Muscle of leg (tissue), 11 donors: Measurements from ENCODE around the gene BAZ1B. TPM values are rescaled to one million over a fixed set of nuclear protein-coding genes. Genes with fewer than 3 reads are reported as not detected.
"Not testable (repeated sequence)": the region's sequence is repeated elsewhere in the genome, so short reads cannot be mapped to it uniquely, and the experiment has no call there.

Experiments
- DNase-seq: peaks from one replicate; pipeline ENCODE4 v3.0.0; 2013
- H3K27ac ChIP-seq: one replicate; pipeline ENCODE4 v1.5.1; 2013; ENCODE audit warnings: mild to moderate bottlenecking, low read length, control low read depth
- H3K27me3 ChIP-seq: one replicate; pipeline ENCODE4 v1.6.1; 2013; ENCODE audit warnings: low read length; ENCODE audit not compliant: control insufficient read depth, insufficient read depth
- H3K36me3 ChIP-seq: one replicate; pipeline ENCODE4 v1.6.1; 2013; ENCODE audit warnings: low read length; ENCODE audit not compliant: control insufficient read depth, insufficient read depth
- H3K4me1 ChIP-seq: one replicate; pipeline ENCODE4 v1.6.1; 2013; ENCODE audit warnings: low read length; ENCODE audit not compliant: control insufficient read depth, insufficient read depth
- H3K4me3 ChIP-seq: one replicate; pipeline ENCODE4 v1.5.1; 2013; ENCODE audit warnings: low read length, control low read depth
- H3K9me3 ChIP-seq: replicated peaks from 2 replicates; pipeline ENCODE4 v1.6.1; 2013; ENCODE audit warnings: low read depth, low read length; ENCODE audit not compliant: control insufficient read depth
- WGBS: methylation state at CpG from one replicate; pipeline ENCODE4 v1.1.5; 2013; ENCODE audit warnings: missing lambda C conversion rate; ENCODE audit not compliant: insufficient coverage; 5-methylcytosine and 5-hydroxymethylcytosine counted together
- polyA plus RNA-seq, 8 donors: library from polyadenylated mRNA; unstranded; fragments of 120-200 nt; gene quantifications; one replicate each; pipeline versions ENCODE4 v1.2.1 to v1.2.3, GENCODE V29; 2013; ENCODE audit warnings: inconsistent platforms in 1 of 8, low replicate concordance in 1 of 8; ENCODE audit not compliant: insufficient read length in 8 of 8, insufficient read depth in 1 of 8
- total RNA-seq: library from RNA; stranded (reverse); fragments of 120-200 nt; gene quantifications from one replicate; pipeline ENCODE4 v1.2.4, GENCODE V29; 2013

The BAZ1B gene
- total and polyA plus RNA-seq, 9 donors: 40.5 to 67.6 (median 53.0) TPM

DNA sequence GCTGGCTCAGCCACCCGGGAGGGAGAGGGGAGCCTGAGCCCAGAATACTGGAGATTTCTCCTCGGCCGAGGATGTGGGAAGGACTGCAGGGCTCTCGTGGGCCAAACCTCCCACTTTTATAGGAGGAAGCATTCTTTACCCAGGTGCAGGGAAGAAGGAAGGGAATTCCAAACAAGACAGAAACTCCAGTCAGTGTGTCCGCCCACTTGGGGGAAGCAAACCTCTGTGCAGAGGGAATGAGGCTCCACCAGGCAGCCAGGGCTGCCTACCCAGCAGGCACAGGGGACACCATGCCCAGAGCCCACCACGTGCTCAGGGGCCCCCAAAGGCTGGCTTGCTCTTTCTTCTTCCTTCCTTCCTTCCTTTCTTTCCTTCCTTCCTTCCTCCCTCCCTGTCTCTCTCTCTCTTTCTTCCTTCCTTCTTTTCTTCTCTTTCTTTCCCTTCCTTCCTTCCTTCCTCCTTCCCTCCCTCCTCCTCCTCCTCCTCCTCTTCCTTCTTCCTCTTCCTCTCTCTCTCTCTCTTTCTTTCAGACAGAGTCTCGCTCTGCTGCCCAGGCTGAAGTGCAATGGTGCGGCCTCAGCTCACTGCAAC lies 103.9 kb downstream of the BAZ1B start:
- WGBS: 67% methylated on average over 3 of the region's 8 CpGs
- Histone ChIP-seq H3K9me3 (no peaks in the 10 kb centered on the region), H3K4me3 (no peak overlapping the region), H3K27me3 (no peaks in the 10 kb centered on the region), H3K36me3 (no peaks in the 10 kb centered on the region), H3K27ac (no peak overlapping the region), H3K4me1 (peaks cover 2% of the 10 kb centered on the region)
- DNase-seq: no peak

GRCh38 chr7:73410541-73411131 lies 111.5 kb downstream of the BAZ1B start:
- not testable (repeated sequence) for H3K4me3 ChIP-seq, H3K36me3 ChIP-seq, H3K27me3 ChIP-seq, H3K9me3 ChIP-seq, H3K4me1 ChIP-seq, H3K27ac ChIP-seq
- WGBS: 13% methylated on average over 11 of the region's 15 CpGs
- DNase-seq: peak; percentile 59

DNA sequence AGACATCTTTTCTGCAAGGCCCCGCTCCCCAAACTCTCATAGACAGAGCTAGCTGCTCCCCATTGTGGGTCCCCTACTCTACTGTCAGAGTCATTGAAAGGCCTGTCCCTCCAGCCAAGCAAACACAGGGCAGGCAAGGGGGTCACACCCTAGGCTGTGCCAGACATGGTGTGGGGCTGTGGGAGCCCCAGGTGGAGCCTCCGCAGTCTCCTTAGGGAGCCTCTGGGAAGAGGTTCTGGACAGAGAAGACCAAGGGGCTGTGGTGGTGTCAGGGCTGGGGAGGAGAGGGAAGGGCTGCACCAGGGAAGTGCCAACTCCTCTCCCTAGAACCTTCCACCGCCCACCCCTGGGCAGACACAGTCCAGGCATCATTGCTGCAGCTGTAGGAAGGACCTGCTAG lies 117.2 kb downstream of the BAZ1B start:
- not testable (repeated sequence) for H3K9me3 ChIP-seq, H3K4me3 ChIP-seq, H3K36me3 ChIP-seq, DNase-seq, H3K27me3 ChIP-seq, H3K27ac ChIP-seq, H3K4me1 ChIP-seq
- WGBS: no CpG with 5 or more reads among the region's 3 CpGs

GRCh38 chr7:73399185-73400050 lies 122.7 kb downstream of the BAZ1B start:
- peak; percentile 88 for DNase-seq
- Histone ChIP-seq H3K4me1 (peaks cover 18% of the 10 kb centered on the region), H3K4me3 (peak overlapping the region; percentile 35), H3K27ac (peak overlapping the region; percentile 86)
- not testable (repeated sequence) for H3K36me3 ChIP-seq, H3K9me3 ChIP-seq, H3K27me3 ChIP-seq
- WGBS: 26% methylated on average over 16 of the region's 19 CpGs

- Histone ChIP-seq H3K9me3 (no peaks in the 10 kb centered on the region), H3K4me1 (peaks cover 18% of the 10 kb centered on the region), H3K27ac (peak overlapping the region; percentile 91), H3K36me3 (no peaks in the 10 kb centered on the region), H3K27me3 (no peaks in the 10 kb centered on the region), H3K4me3 (peak overlapping the region; percentile 61)
- 17% methylated on average over 13 of the region's 14 CpGs for WGBS
- peak; percentile 86 for DNase-seq
These were observed 124.4 kb downstream of the BAZ1B start for GRCh38 chr7:73397521-73398281.

DNA sequence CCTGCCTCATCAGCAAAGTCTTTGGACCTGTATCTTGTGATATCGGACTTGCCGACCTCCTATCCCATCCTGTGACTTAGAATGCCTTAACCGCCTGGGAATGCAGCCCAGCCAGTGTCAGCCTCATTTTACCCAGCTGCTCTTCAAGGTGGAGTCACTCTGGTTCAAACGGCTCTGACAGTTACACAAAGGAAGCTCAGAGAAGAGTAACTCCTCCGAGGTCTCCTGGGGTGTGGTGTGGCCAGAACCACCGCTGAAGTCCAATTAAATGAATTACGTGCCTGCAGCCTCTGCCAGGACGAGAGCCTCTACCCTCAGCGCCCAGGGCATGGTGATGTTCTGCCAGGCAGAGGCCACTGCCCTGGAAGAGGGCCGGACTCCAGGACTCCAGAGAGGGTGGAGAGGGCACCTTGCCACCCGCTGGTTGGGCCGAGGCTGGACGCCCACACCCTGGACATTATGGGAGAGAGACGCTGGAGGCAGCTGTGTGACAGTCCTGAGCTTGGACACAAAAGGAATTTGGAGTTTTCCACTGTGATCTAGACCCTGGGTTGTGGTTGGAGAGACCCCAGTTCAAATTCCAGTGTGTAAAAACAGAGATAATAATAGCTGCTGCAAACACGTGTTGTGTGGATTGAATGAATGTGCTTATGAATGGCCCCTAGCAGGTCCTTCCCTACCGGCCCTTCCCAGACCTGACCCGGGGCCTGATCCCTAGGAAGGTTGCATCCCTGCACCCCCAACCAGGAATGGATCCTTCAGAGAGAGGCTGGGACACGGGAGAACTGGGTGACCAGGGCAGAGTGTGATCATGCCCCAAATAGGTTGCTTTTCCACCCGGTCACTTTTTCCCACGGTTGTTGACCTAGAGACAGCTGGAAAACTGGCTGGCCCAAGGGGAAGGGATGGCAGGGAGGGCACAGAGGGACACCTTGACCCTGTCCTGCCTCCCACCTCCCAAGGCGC lies 126.3 kb downstream of the BAZ1B start:
- no peak for DNase-seq
- WGBS: 63% methylated on average over 12 of the region's 21 CpGs
- Histone ChIP-seq H3K4me3 (no peak overlapping the region), H3K36me3 (no peaks in the 10 kb centered on the region), H3K9me3 (no peaks in the 10 kb centered on the region), H3K4me1 (peaks cover 18% of the 10 kb centered on the region), H3K27me3 (no peaks in the 10 kb centered on the region), H3K27ac (peak overlapping the region; percentile 11)

DNA sequence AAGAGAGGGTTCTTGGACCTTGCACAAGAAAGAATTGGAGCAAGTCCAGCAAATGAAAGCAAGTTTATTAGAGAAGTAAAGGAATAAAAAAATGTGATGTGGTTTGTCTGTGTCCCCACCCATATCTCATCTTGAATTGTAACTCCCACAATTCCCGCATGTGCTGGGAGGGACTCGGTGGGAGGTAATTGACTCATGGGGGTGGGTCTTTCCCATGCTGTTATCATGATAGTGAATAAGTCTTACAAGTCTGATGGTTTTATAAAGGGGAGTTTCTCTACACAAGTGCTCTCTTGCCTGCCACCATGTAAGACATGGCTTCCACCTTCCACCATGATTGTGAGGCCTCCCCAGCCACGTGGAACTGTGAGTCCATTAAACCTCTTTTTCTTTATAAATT lies 127.7 kb downstream of the BAZ1B start:
- DNase-seq: no peak
- no CpG with 5 or more reads among the region's 3 CpGs for WGBS

GRCh38 chr7:73391396-73391795 lies 130.7 kb downstream of the BAZ1B start:
- Histone ChIP-seq H3K9me3 (peaks cover 15% of the 10 kb centered on the region), H3K4me3 (no peak overlapping the region), H3K27ac (no peak overlapping the region), H3K4me1 (peaks cover 8% of the 10 kb centered on the region), H3K27me3 (no peaks in the 10 kb centered on the region), H3K36me3 (no peaks in the 10 kb centered on the region)
- WGBS: no CpG with 5 or more reads among the region's 2 CpGs
- no peak for DNase-seq

More for the DNA sequence above, 127.7 kb downstream of the BAZ1B start:
- no peak overlapping the region for H3K4me3 ChIP-seq
- H3K27me3 ChIP-seq: no peaks in the 10 kb centered on the region
- H3K27ac ChIP-seq: no peak overlapping the region
- H3K36me3 ChIP-seq: no peaks in the 10 kb centered on the region
- peaks cover 18% of the 10 kb centered on the region for H3K4me1 ChIP-seq
- H3K9me3 ChIP-seq: no peaks in the 10 kb centered on the region
